ENCODE data around the gene TOX2. TPM values are rescaled to one million over a fixed set of nuclear protein-coding genes. Genes with fewer than 3 reads are reported as not detected.

Gene TOX2
- polyA plus RNA-seq, 3 donors, result 0.39 to 0.56 (median 0.47) TPM

DNA sequence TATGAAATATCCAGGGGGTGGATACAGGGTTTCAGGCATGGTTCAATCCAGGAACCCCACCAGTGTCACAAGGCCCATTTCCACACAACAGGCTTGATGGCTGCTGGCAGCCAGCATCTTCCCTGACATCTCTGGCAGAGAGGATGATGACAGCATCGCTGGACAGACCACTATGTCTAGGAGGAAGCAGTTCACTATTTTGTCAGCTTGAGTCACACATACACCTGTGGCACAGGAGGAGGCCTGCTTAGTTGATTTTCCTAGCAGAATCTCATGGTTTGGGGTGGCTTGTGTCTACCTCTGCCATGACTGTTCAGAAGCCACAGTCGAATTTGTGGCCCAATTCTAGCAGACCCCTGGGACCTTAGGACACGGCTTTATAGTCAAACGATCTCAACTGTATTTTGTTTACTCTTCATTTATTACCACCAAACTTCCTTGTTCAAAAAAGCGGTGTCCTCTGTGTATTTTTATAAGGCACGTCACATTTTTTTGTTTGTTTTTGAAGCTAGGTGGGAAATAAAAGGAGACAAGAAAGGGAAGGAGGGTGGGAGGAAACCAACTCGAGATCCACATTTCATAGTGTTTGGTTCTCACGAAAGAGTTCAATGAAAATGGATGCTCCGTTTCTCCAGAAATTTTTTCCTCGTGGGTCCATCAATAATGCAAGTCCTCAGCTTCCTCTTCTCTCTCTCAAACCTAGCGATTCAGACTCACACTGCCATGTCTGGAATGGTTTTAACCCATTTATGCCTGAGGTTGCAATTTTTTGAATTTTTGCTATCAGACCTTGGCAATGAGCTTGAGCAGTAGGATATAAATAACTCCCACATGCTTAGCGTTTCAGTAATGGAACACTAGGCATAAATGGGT, 94.4 kb downstream of the TOX2 start:
- Histone ChIP-seq H3K9ac (ENCODE audit: insufficient read depth, low read length, poor library complexity, severe bottlenecking) (no peak overlapping the region), H4K20me1 (ENCODE audit: insufficient read depth, low read length) (no peaks in the 10 kb centered on the region), H3K79me2 (ENCODE audit: insufficient read depth, low read length) (no peaks in the 10 kb centered on the region), H3K4me3 (replicated peaks in 1 of 3; ENCODE audit: low read depth in 2 of 3, low read length in 3 of 3) (no peak overlapping the region), H3K4me2 (replicated peaks; ENCODE audit: extremely low read depth, low read length, poor library complexity, severe bottlenecking) (no peak overlapping the region), H3K27me3 (ENCODE audit: control insufficient read depth in 2 of 2, insufficient read depth in 2 of 2, low read length in 2 of 2) (peaks cover 6 to 10% of the 10 kb centered on the region in 2 donors), H3K9me3 (replicated peaks in 1 of 2; ENCODE audit: control insufficient read depth in 1 of 2, insufficient read depth in 1 of 2, low read length in 2 of 2) (no peaks in the 10 kb centered on the region), H3K4me1 (ENCODE audit: control insufficient read depth in 1 of 2, insufficient read depth in 2 of 2, low read length in 2 of 2) (no peaks in the 10 kb centered on the region), H3K27ac (ENCODE audit: low read depth in 1 of 2, low read length in 2 of 2) (no peak overlapping the region), H3K36me3 (replicated peaks in 1 of 2; ENCODE audit: control insufficient read depth in 1 of 2, insufficient read depth in 2 of 2, low read length in 2 of 2) (no peaks in the 10 kb centered on the region), H2AFZ (ENCODE audit: insufficient read depth, low read depth, low read length, poor library complexity, severe bottlenecking) (no peak overlapping the region)
- Mint-ChIP-seq H3K27me3 (ENCODE audit: low read depth in 3 of 3) (peaks cover 10 to 33% (median 24%) of the 10 kb centered on the region in 3 donors), H3K4me3 (no peak overlapping the region), H3K27ac (no peak overlapping the region), H3K9me3 (no peaks in the 10 kb centered on the region), H3K36me3 (no peaks in the 10 kb centered on the region), H3K4me1 (peaks cover 5% of the 10 kb centered on the region)
- no peak for DNase-seq
- TF ChIP-seq, protein P1, sequence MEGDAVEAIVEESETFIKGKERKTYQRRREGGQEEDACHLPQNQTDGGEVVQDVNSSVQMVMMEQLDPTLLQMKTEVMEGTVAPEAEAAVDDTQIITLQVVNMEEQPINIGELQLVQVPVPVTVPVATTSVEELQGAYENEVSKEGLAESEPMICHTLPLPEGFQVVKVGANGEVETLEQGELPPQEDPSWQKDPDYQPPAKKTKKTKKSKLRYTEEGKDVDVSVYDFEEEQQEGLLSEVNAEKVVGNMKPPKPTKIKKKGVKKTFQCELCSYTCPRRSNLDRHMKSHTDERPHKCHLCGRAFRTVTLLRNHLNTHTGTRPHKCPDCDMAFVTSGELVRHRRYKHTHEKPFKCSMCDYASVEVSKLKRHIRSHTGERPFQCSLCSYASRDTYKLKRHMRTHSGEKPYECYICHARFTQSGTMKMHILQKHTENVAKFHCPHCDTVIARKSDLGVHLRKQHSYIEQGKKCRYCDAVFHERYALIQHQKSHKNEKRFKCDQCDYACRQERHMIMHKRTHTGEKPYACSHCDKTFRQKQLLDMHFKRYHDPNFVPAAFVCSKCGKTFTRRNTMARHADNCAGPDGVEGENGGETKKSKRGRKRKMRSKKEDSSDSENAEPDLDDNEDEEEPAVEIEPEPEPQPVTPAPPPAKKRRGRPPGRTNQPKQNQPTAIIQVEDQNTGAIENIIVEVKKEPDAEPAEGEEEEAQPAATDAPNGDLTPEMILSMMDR (IDR thresholded peaks at IDR 0.05), result no peak
- WGBS (ENCODE audit: insufficient coverage), result 67% methylated on average over 4 of the region's 12 CpGs
- intact Hi-C loops (cut with micrococcal nuclease), result no loop called here

DNA sequence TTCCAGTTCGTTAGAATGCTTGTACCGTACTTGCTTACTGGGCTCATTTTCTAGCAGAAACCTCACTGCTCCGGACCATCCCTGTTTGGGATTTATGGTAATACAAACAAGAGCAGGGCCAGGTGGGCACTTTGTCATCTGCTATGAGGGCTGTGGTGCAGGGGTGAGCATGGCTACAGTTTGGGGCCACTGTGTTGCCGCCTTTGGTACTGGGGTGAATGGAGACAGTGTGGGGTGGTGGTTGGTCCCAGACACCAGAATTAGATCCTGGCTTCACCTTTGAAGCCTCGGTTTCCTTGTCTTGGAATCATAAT, 95.0 kb downstream of the TOX2 start:
- Histone ChIP-seq H3K4me1 (ENCODE audit: control insufficient read depth in 1 of 2, insufficient read depth in 2 of 2, low read length in 2 of 2) (no peaks in the 10 kb centered on the region), H3K79me2 (ENCODE audit: insufficient read depth, low read length) (no peaks in the 10 kb centered on the region), H3K36me3 (replicated peaks in 1 of 2; ENCODE audit: control insufficient read depth in 1 of 2, insufficient read depth in 2 of 2, low read length in 2 of 2) (no peaks in the 10 kb centered on the region), H2AFZ (ENCODE audit: insufficient read depth, low read depth, low read length, poor library complexity, severe bottlenecking) (no peak overlapping the region), H3K27ac (ENCODE audit: low read depth in 1 of 2, low read length in 2 of 2) (no peak overlapping the region), H3K27me3 (ENCODE audit: control insufficient read depth in 2 of 2, insufficient read depth in 2 of 2, low read length in 2 of 2) (peaks cover 6% of the 10 kb centered on the region in 2 donors), H3K9me3 (replicated peaks in 1 of 2; ENCODE audit: control insufficient read depth in 1 of 2, insufficient read depth in 1 of 2, low read length in 2 of 2) (no peaks in the 10 kb centered on the region), H3K4me2 (replicated peaks; ENCODE audit: extremely low read depth, low read length, poor library complexity, severe bottlenecking) (no peak overlapping the region), H4K20me1 (ENCODE audit: insufficient read depth, low read length) (no peaks in the 10 kb centered on the region), H3K9ac (ENCODE audit: insufficient read depth, low read length, poor library complexity, severe bottlenecking) (no peak overlapping the region), H3K4me3 (replicated peaks in 1 of 3; ENCODE audit: low read depth in 2 of 3, low read length in 3 of 3) (no peak overlapping the region)
- Mint-ChIP-seq H3K4me1 (peaks cover 5% of the 10 kb centered on the region), H3K27me3 (ENCODE audit: low read depth in 3 of 3) (peaks cover 10 to 31% (median 21%) of the 10 kb centered on the region in 3 donors), H3K9me3 (no peaks in the 10 kb centered on the region), H3K4me3 (no peak overlapping the region), H3K27ac (no peak overlapping the region), H3K36me3 (no peaks in the 10 kb centered on the region)
- no peak for DNase-seq
- TF ChIP-seq, protein P1 (IDR thresholded peaks at IDR 0.05), result no peak
- intact Hi-C loops (cut with micrococcal nuclease), result no loop called here
- 84% methylated on average over 5 of the region's 5 CpGs for whole genome bisulfite sequencing (ENCODE audit: insufficient coverage)
